Measurements from ENCODE around the gene PIEZO2.
"Not testable (repeated sequence)": the region's sequence is repeated elsewhere in the genome, so short reads cannot be mapped to it uniquely, and the experiment has no call there.

Gene PIEZO2

DNA sequence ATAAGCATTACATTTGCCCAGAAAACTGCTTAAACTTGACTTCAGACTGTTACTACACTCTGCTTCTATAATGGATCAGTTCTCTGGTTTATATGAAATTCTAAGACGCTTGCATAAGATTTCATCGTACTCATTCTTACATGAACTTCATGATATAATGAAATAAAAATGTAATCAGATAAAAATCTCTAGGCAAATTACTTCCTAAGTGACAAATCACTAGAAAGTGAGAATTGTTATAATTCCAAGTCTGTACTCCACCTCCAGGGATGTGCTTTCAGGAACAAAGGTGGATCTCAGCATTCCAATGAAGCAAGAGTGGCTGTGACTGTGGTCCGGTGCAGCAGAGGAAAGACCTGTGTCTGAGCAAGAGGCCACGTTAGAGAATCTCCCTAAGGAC, 226.2 kb downstream of the PIEZO2 start:
- DNase-seq, result no peak

GRCh38 chr18:10922712-10923111, 226.7 kb downstream of the PIEZO2 start:
- not testable (repeated sequence) for DNase-seq

DNA sequence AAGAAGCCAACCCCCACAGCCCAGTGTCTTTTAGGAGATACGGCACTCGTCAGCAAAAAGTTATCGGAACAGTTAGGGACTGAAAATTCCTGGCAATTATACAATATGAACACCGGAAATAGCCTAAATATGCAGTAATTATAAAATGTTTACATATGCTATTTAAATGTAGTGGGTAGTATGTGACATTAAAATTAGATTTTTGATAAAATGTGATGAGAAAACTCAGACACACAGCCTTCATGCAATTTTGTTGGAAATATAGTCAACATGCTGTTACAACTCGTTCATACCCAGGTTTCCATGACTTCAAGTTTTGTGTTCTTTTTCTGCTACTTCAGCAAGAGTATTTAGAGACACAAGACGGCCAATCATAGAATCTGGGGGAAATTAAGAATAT, 229.1 kb downstream of the PIEZO2 start:
- not testable (repeated sequence) for DNase-seq

GRCh38 chr18:10919851-10920250, 229.5 kb downstream of the PIEZO2 start:
- no peak for DNase-seq

- no peak for DNase-seq
Measured at GRCh38 chr18:10916865-10917264, 232.5 kb downstream of the PIEZO2 start.

DNA sequence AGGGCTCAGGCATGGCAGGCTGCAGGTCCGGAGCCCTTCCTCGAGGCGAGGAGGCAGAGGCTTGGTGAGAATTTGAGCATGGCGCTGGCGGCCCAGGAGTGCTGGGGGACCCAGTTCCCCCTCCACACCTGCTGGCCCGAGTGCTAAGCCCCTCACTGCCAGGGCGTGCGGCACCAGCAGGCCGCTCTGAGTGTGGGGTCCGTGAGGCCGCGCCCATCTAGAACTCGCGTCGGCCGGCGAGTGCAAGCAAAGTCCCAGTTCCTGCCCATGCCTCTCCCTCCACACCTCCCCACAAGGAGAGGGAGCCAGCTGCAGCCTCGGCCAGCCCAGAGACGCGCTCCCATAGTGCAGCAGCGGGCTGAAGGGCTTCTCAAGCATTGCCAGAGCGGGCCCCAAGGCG, 233.0 kb downstream of the PIEZO2 start:
- DNase-seq, result no peak

DNA sequence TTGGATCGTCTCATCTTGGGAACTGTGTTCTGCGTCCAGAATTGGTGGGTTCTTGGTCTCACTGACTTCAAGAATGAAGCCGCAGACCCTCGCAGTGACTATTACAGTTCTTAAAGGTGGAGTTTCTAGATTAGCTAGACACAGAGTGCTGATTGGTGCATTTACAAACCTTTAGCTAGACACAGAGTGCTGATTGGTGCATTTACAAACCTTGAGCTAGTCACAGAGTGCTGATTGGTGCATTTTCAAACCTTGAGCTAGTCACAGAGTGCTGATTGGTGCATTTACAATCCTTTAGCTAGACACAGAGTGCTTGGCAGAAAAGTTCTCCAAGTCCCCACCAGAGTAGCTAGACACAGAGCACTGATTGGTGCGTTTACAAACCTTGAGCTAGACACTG, 233.6 kb downstream of the PIEZO2 start:
- not testable (repeated sequence) for DNase-seq

DNA sequence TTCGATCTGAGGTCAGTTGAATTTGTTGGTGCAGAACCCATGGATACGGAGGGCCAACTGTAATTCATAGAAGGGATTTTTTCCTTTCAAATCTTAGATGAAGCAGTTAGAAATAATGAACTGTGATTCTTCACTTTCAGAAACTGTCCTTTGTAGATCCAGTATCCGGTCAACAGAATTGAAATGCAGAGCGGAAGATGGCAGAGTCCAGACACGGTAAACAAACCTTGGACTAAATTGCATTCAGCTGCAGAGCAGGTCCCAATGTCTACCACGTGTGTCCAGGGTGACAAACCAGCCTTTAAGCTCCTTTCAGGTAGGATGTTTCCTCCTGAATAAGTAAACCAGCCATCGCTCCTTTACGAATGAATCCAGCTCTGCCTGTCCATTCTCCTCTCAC, 234.8 kb downstream of the PIEZO2 start:
- DNase-seq, result not testable (repeated sequence)

GRCh38 chr18:10913919-10914318, 235.4 kb downstream of the PIEZO2 start:
- DNase-seq, result no peak

DNA sequence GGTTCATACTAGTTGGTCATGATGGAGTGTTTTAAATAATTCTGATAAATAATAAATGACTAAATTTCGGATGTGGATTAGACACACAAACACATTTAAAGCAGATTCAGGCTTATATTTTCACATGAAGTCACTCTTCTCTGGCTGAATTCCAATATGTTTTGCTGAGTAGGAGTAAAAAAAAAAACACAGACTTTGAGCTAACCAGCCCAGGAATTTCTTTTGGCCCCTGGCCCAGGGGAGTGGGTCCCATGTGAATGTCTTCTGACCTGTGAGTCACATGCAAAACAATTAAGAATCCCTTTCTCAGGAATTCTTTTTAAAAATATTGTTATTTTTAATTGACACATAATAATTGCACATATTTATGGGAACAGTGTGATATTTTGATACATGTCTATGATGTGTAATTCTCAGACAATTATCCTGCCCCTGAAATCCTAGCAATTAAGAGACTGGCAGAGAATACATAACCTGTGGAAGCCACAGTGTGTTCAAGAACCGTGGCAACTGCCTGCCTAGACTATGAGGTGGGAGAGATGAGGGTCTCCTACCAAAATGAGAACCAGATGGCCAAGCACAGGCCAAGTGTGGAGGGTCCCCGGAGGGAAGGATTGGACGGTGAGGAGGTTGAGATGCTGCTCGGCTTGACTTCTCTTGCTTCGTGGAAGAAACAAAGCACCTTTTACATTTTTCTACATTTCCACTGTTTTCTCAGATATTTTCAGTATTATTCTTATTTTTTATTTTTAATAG, 236.4 kb downstream of the PIEZO2 start:
- no peak for DNase-seq

DNA sequence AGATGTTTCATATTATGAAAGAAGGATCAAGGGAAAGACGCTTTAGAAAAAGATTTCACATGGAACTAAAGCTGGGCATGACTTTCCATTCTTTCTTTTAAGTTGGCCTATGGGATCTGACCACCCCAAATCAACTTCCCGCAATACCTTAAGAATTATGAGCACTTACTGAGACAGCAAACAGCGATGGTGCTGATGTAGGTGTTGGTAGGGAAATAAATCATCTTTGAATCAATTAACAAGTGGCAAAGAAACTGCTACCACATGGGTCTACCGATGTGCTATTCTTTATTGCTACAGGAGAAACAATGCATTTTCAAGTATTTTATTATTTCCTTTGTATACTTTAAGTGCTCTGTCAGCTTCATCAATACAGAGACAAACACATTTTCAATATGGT, 239.6 kb downstream of the PIEZO2 start:
- no peak for DNase-seq

- DNase-seq, result no peak
Measured at GRCh38 chr18:10908760-10909159, 240.6 kb downstream of the PIEZO2 start.

DNA sequence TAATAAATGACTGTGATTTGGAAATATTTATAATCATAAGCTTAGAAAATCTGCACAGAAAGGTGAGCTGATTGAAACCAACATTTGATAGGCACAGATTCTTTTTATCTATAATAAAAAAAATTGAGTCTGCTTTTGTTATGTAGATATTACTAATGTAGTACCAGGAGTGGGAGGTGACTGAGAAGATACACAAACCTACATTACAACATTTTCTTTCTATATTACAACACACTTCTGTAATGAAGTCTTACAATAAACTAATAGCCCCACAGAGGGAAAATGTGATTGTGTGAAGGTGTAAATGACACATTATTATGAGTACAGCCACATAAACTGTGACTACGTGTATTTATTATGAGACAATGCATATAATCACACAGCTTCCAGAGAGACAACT, 241.6 kb downstream of the PIEZO2 start:
- DNase-seq, result no peak

- DNase-seq, result no peak
Measured at GRCh38 chr18:10901329-10901728, 248.0 kb downstream of the PIEZO2 start.

GRCh38 chr18:10900435-10900834, 248.9 kb downstream of the PIEZO2 start:
- no peak for DNase-seq

DNA sequence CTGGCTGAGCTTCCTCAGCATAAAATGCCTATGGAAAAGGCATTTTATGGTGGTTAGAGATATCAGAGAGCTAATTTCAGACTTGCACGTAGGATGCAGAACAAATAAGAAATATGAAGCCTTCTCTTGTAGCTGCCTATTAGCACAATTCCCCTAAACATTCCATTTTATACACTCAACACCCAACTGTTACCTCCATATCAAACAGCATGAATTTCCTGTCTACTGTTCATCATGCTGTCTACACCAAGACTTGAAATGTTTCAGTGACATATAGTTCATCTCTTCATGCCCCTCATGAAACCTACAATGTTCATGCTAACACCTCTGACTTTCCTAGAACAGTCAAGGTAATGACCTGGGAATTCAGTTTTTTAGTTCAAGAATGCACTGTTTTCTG, 249.9 kb downstream of the PIEZO2 start:
- DNase-seq, result no peak

- no peak for DNase-seq
Measured at GRCh38 chr18:10898417-10898974, 250.9 kb downstream of the PIEZO2 start.

DNA sequence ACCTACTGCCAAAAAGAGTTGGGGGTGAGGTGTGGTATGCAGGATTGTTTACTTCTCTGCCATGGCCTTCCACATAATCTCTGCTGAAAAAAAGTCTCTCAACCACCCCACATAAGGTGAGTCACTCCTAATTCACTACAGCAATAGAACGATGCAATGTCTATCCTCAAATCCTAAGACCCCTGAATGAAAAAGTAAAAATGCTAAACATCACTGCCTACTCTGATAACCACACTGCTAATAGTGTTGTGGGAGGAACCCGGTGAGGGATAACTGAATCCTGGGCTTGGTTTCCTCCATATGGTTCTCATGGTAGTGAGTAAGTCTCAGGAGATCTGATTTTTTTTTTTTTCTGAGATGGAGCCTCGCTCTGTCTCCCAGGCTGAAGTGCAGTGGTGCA, 252.5 kb downstream of the PIEZO2 start:
- no peak for DNase-seq

GRCh38 chr18:10895976-10896375, 253.4 kb downstream of the PIEZO2 start:
- no peak for DNase-seq

- DNase-seq, result no peak
Measured at GRCh38 chr18:10894501-10894900, 254.9 kb downstream of the PIEZO2 start.

DNA sequence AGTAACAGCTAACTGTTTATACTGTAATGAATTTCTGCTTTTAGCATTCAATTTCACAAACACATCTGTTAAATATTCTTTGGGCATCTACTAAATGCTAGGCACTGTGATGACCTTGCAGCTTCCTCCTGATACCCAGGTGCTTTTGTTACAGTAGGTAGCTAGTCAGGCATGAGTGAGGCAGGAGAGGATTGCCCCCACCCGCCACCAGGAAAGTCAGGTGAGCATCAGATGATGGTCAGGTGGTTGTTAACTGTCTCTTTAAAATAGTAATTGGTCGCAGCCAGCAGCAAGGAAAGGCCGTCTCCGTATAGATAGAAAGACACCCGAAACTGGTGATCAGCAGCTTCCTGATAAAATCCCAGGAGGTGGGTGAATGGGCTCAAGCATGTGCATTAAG, 255.6 kb downstream of the PIEZO2 start:
- DNase-seq, result no peak

DNA sequence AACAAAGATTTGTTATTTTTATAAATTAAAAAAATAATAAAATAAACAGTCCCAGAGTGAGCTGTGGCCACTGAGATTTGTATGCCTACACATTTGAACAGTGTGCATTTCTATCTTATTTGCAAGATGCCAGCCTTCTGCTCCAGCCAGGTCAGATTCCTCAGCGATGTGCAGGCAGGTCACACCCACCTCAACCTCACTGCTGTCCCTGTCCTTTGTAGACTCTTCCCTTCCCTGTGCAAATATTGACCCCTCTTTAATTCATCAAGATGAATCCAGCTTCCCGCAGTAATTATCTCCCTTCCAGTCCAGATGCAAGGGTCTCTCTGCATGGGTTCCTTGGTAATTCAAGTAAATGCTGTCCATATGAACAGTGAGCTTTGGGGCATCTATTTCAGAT, 256.2 kb downstream of the PIEZO2 start:
- no peak for DNase-seq

DNA sequence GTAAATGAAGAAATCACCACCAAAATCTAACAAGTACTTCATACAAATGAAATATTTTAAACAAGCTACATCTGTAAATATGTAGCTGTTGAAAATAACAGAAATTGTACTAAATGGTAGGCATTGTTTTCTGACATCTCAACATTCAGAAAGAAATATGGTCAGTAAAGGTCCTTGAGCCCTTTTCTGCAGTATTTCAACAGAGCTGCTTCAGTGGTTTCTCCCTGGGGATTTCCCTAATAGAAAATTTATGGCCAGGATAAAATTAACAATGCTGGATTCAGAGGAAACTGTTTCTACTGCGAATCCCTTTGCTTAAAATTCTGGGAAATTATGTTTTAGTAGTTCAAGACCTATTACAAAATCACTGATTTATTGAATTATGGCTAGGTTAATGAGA, 256.6 kb downstream of the PIEZO2 start:
- no peak for DNase-seq

DNA sequence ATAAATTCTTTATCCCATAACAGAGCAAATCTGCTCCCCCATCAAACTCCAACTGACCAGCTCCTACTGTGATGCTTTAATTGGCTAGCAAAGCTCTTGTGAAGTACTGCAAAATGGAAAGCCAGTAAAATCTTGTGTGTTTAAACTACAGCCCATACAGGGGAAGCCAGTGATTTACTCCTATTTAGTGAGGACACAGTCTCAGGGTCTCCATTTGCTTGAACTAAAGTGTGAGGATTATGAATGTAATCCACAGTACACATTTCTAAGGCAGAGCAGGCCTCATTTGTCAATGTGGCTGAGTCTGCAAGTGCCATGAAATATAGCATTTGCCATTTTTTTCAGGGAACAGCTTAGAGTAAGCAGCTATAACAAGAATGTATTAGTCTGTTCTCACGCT, 259.3 kb downstream of the PIEZO2 start:
- DNase-seq, result no peak

GRCh38 chr18:10878703-10879102, 270.7 kb downstream of the PIEZO2 start:
- no peak for DNase-seq
